Gastroesophageal sphincter (tissue), 3 donors: ENCODE results near the gene TTLL13.

ENCODE experiments used
- CTCF ChIP-seq, 4 experiments: fragments of 200-600 bp in 2 of 4; fragments of 450-650 bp in 2 of 4; sonication (generic) in 1 of 4; IDR thresholded peaks; one replicate each; pipeline ENCODE4 v1.5.1; 2017 to 2019; ENCODE audit warnings: antibody characterized with exemption in 4 of 4, mild to moderate bottlenecking in 2 of 4, moderate library complexity in 2 of 4
- EP300 ChIP-seq: sonication (generic); formaldehyde crosslinking; IDR thresholded peaks from one replicate; pipeline ENCODE4 v1.6.1; 2017; ENCODE audit warnings: antibody characterized with exemption, mild to moderate bottlenecking
- POLR2AphosphoS5 ChIP-seq: sonication (generic); formaldehyde crosslinking; IDR thresholded peaks from one replicate; pipeline ENCODE4 v1.6.1; 2017; ENCODE audit warnings: antibody characterized with exemption

GRCh38 chr15:90228960-90229359, 20.4 kb upstream of the TTLL13 start:
- TF ChIP-seq CTCF (IDR thresholded peaks at IDR 0.05) (no peak), POLR2AphosphoS5 (no peak), EP300 (no peak)
